ACC112 (cell line): ENCODE measurements around the gene OCA2.

Source experiments
- H2AFZ ChIP-seq: fragments of 200-600 bp; sonication (generic); one replicate; pipeline ENCODE4 v1.6.0; 2017; ENCODE audit warnings: antibody characterized with exemption, low read length; ENCODE audit not compliant: unreplicated experiment
- H3K27ac ChIP-seq: fragments of 200-600 bp; sonication (generic); 2 replicates; pipeline ENCODE4 v1.5.1; 2014; ENCODE audit warnings: low read depth, mild to moderate bottlenecking, antibody characterized with exemption, low read length, moderate library complexity
- H3K27me3 ChIP-seq: fragments of 200-600 bp; sonication (generic); 2 replicates; pipeline ENCODE4 v1.6.1; 2014; ENCODE audit warnings: mild to moderate bottlenecking, antibody characterized with exemption, low read length, moderate library complexity, mixed read lengths; ENCODE audit not compliant: insufficient read depth
- H3K36me3 ChIP-seq: fragments of 200-600 bp; sonication (generic); 2 replicates; pipeline ENCODE4 v1.6.1; 2016; ENCODE audit warnings: mild to moderate bottlenecking, antibody characterized with exemption, low read length, moderate library complexity, mixed read lengths; ENCODE audit not compliant: insufficient read depth
- H3K4me1 ChIP-seq: fragments of 200-600 bp; sonication (generic); one replicate; pipeline ENCODE4 v1.6.1; 2016; ENCODE audit warnings: low read length, mixed read lengths; ENCODE audit not compliant: insufficient read depth, unreplicated experiment, control insufficient read depth
- H3K4me3 ChIP-seq: fragments of 200-600 bp; sonication (generic); 2 replicates; pipeline ENCODE4 v1.5.1; 2014; ENCODE audit warnings: mild to moderate bottlenecking, low read depth, low read length
- H3K79me2 ChIP-seq: fragments of 200-600 bp; sonication (generic); one replicate; pipeline ENCODE4 v1.6.0; 2016; ENCODE audit warnings: low read length; ENCODE audit not compliant: control insufficient read depth, unreplicated experiment, insufficient read depth

Gene OCA2

DNA sequence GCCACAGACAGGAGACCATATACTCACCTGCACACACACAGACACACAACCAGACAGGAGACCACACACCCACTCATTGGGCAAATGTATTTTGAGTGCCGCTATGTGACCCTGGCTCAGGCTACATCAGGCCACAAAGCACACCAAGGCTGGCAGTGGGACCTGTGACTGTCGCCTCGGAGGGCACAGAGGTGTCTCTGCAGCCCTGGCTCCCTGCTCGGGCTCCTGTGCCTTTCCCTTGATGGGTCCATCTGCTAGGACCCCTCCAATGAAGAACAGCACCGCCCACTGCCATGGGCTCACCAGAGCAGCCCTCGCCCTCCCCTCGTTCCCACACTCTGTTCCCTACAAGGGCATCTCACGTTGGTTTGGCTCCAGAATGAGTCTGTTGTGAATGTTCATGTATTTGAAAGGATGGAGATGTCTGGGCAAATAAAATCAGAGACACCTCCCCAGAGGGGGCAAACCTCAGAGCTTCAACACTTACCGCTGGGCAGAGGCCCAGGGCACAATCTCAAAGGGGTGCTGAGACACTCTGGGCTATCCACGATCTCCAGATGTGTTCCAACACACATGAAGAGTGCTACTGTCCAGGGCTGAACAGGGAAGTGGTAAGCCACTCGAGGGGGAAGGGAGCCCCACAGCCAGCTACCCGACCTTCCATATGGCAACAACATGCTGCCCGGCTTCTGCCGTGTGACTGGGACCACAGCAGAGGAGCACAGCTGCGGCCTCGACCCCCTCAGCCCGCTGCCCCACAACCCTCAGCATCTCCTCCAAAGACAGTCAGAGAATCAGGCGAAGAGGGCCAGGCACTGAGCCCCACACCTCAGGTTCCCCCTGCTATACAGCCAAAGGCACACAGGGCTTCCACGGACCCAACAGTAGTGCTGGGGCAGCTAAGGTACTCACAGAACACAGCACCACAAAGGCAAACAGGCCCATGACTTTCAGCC lies 74.9 kb downstream of the OCA2 start:
- no peak overlapping the region for H3K27ac ChIP-seq
- H3K4me3 ChIP-seq: no peak overlapping the region
- H3K36me3 ChIP-seq: no peaks in the 10 kb centered on the region
- no peak overlapping the region for H2AFZ ChIP-seq
- H3K27me3 ChIP-seq: no peaks in the 10 kb centered on the region
- H3K79me2 ChIP-seq: no peaks in the 10 kb centered on the region
- no peaks in the 10 kb centered on the region for H3K4me1 ChIP-seq

DNA sequence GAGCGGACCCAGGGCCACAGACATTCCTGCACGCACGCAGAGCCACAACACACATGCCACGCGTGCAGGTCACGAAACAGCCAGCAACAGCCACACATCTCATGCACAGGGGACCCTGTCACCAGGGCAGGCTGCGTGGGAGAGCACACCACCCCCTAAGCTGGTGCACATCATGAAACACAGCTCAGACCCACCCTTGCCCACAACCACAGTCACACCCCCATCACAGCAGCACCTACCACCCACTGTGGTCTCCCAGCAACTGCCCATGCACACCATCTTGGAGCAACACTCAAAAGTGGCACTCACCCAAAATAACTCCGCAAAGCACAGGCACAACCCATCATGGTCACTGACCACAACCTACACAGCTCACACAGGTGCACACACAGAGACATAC lies 75.7 kb downstream of the OCA2 start:
- no peaks in the 10 kb centered on the region for H3K4me1 ChIP-seq
- no peaks in the 10 kb centered on the region for H3K79me2 ChIP-seq
- no peak overlapping the region for H3K27ac ChIP-seq
- H3K27me3 ChIP-seq: no peaks in the 10 kb centered on the region
- H2AFZ ChIP-seq: no peak overlapping the region
- no peak overlapping the region for H3K4me3 ChIP-seq
- no peaks in the 10 kb centered on the region for H3K36me3 ChIP-seq

DNA sequence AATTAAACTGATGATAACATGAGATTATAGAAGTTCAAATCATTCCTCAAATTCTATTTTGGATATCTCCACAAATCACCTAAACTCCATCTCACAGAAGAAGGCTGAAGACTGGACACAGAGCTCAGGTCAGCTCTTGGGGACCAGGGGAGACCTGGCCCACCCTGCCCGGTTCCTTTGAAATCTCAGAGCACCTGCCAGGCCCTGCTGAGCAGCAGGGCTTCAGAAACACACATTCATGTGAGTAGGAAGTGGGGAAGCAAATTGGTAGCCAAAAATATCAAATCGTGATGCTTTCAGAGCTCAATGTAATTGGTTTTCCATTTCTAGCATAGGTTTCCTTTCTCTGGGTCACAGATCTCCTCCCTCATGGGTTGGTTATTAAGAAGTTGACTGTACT lies 76.2 kb downstream of the OCA2 start:
- Histone ChIP-seq H3K79me2 (no peaks in the 10 kb centered on the region), H2AFZ (no peak overlapping the region), H3K27me3 (no peaks in the 10 kb centered on the region), H3K4me3 (no peak overlapping the region), H3K36me3 (no peaks in the 10 kb centered on the region), H3K4me1 (no peaks in the 10 kb centered on the region), H3K27ac (no peak overlapping the region)

DNA sequence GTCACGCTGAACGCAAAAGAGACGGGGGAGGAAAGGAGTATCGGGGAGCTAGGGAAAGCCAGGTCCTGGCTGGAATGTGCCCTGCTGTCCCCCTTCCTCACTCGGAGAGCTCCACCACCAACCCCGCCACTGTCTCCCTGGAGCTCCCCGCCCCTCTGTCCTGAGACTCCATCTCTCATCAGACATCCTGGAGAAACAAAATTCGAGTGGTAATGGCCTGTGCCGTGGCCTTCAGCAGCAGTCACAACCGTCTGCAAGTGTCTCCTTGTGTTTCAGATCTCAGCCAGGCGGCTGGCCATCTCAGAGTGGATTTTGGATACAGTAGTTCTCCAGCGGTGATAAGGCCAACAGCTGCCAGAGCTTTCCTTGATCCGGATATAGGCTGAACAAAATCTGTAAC lies 76.9 kb downstream of the OCA2 start:
- no peak overlapping the region for H3K4me3 ChIP-seq
- H3K27me3 ChIP-seq: no peaks in the 10 kb centered on the region
- H2AFZ ChIP-seq: no peak overlapping the region
- no peak overlapping the region for H3K27ac ChIP-seq
- H3K4me1 ChIP-seq: no peaks in the 10 kb centered on the region
- no peaks in the 10 kb centered on the region for H3K79me2 ChIP-seq
- no peaks in the 10 kb centered on the region for H3K36me3 ChIP-seq

DNA sequence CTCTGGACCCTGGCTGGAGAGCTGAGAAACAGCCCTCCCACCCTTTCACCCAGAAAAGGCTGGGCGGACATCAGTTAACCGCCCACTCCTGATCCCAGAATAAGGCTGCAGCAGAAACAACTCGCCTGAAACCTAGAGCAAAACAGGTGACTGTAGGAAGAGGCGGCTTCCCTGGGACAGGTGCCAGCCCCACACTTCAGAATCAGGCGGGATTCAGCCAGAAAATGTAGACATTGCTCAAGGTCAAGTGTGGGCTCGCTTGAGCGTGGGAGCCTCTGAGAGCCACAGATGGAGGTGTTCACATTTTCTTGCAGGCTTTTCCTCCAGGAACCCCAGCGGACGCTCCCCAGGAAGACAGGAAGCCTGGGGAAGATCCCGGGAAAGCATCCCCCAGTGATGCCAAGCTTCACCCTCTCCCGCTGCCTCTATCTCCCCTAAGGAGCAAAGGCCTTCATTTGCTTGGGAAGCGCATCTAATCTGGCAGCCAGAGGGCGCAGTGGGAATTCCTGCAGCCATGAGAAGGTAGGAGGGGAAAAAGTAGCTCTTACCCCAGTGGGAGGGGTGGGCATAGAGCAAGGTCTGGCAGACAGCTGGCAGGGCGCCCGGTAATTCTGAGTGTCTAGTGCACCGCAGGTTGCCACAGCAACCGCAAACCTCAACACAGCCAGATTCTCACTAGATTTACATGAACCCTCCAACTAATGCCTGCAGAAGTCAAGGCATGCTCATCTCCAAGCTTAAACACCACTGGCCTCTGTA lies 77.7 kb downstream of the OCA2 start:
- Histone ChIP-seq H3K4me3 (no peak overlapping the region), H3K79me2 (no peaks in the 10 kb centered on the region), H3K36me3 (no peaks in the 10 kb centered on the region), H3K4me1 (no peaks in the 10 kb centered on the region), H2AFZ (no peak overlapping the region), H3K27ac (no peak overlapping the region), H3K27me3 (no peaks in the 10 kb centered on the region)

DNA sequence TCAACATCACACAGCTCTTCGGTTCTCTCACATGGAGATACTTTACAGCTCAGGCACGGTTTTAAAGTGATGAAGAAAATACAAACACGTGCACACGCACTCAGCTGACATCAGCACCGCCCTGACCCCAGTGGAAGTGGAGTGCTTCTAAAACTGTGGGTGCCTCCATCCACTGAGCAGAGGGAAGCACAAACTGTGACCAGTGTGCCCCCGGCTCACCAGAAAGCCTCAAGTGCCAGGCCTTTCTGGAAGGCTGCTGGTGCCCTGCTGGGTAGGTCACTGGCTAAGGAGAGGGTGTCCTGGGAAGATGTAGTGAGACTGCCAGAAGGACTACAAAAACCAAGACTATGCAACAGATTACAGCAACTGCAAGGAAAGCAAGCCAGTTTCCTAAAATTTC lies 78.5 kb downstream of the OCA2 start:
- Histone ChIP-seq H3K27me3 (no peaks in the 10 kb centered on the region), H3K27ac (no peak overlapping the region), H2AFZ (no peak overlapping the region), H3K4me3 (no peak overlapping the region), H3K79me2 (no peaks in the 10 kb centered on the region), H3K36me3 (no peaks in the 10 kb centered on the region), H3K4me1 (no peaks in the 10 kb centered on the region)

DNA sequence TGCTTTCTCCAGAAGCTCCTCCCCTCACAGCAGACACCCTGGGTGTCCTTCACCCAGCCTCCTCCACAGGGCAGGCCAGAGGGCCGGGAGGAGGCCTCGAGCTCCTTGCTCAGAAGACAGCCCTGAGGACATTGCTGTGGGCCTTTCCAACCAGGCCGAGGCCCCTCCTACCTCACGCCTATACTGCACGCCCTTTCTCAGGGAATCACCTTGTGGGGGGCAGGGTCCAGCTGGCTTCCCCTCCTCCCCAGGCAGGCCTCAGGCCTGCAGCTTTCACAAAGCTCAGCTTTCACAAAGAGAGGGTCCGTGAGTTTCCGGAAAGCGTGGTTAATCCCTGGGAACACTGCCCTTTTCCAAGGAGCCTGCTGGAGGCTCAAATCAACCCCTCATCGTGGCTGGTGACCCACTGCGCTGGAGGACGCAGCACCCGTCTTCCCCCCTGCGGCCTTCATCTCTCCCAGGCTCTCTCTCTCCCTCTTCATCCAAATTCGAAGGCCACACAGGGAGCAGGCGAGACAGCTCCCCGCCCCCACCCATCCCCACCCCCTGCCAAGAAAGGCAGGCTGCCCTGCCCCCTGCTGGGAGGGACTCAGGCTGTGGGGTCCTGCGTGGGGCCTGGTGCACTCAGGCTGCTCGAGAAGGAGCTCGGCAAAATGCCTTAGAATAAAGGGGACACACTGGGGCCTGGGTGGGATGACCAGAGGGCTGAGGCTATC lies 79.4 kb downstream of the OCA2 start:
- H3K36me3 ChIP-seq: no peaks in the 10 kb centered on the region
- H3K27me3 ChIP-seq: no peaks in the 10 kb centered on the region
- H2AFZ ChIP-seq: no peak overlapping the region
- no peaks in the 10 kb centered on the region for H3K4me1 ChIP-seq
- no peak overlapping the region for H3K27ac ChIP-seq
- no peak overlapping the region for H3K4me3 ChIP-seq
- H3K79me2 ChIP-seq: no peaks in the 10 kb centered on the region

DNA sequence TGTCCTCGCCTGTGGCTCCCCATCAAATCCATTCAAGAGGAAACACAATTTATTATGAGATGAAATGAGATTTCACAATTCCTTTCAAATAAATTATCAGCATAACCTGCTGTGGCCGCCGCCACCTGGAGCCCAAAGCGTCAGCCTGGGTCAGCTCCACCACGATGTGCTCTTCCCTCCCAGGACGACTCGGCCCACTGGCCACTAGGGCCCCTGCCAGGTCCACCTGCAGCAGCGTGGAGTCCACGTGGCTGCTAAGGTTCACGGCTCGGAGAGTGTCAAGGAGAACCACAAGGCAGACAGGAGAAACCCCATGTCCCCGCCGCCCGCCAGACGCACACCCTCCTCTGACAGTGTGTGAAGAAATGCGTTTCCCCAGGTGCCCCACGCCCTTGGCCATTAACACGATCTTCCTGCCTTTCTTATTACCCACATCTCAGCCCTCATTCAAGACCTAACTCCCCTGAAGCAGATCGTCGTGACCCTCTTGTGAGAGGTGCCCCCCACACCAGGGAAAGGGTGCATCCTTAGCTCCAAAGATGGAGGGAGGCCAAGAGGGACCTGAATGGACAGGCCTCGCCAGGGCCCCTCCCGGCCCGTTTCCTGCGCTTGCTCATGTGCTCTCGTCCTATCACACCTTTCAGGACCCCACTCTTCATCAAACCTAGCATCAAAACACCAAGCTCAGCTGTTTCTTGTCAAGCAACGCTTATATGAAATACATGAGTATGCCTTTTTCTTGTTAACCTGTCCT lies 80.6 kb downstream of the OCA2 start:
- Histone ChIP-seq H3K36me3 (no peaks in the 10 kb centered on the region), H3K4me1 (no peaks in the 10 kb centered on the region), H3K79me2 (no peaks in the 10 kb centered on the region), H3K27me3 (no peaks in the 10 kb centered on the region), H3K27ac (no peak overlapping the region), H3K4me3 (no peak overlapping the region), H2AFZ (no peak overlapping the region)

DNA sequence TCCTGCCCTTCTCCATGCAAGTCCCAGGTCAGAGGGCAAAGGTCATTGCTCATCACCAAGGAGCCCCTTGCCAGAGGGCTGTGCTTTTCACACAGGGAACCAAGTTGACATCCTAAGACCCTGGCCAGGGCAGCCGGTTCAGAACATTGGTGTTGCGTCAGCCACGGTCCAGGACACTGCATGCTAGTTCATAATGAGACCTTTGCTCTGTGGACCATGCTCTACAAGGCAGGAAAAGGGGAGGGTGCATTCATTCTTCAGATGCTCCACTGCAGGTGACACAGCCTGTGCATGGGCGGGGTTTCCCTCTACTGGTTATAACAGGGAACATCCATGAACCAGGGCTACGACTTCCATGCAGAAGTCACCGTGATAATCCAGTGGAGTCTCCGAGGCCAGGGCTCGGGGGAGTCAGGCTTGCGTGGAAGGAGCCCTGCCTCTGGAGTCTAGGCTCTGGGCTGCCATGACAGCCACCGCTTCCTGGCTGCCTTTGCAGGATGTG lies 81.6 kb downstream of the OCA2 start:
- Histone ChIP-seq H3K79me2 (no peaks in the 10 kb centered on the region), H3K4me3 (no peak overlapping the region), H3K4me1 (no peaks in the 10 kb centered on the region)

DNA sequence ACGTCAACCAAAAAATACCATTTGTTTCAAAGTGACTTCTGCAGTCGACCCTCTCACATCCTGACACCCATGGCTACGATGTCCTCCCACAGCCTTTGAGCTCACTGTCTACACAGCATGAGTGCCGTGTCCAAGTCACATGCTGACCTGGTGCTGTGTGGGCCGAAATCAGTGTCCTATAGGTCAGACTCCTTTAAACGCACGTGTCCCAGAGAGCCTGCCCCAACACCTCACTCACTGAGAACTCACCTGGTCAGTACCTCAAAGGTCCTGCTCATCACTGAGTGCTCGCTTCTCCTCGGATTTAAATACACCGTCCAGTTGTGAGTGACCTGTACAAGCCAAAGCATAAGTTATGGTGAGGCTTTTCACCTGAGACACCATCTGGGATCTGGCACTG lies 83.3 kb downstream of the OCA2 start:
- Histone ChIP-seq H3K27ac (no peak overlapping the region), H3K4me1 (no peaks in the 10 kb centered on the region), H3K36me3 (no peaks in the 10 kb centered on the region), H3K79me2 (no peaks in the 10 kb centered on the region), H3K4me3 (no peak overlapping the region), H3K27me3 (no peaks in the 10 kb centered on the region), H2AFZ (no peak overlapping the region)

More for the DNA sequence above, 81.6 kb downstream of the OCA2 start:
- H2AFZ ChIP-seq: no peak overlapping the region
- no peak overlapping the region for H3K27ac ChIP-seq
- H3K27me3 ChIP-seq: no peaks in the 10 kb centered on the region
- no peaks in the 10 kb centered on the region for H3K36me3 ChIP-seq
